ENCODE measurements around the gene SPINK6.

Gene SPINK6

GRCh38 chr5:148168246-148168645, 34.6 kb upstream of the SPINK6 start, which contains the start of gene SPINK14:
Gene SPINK14, plus strand, starts transcription at chr5:148168546. Its CDS starts 1,187 bp downstream, at chr5:148169733.
- no peaks in the 10 kb centered on the region for H3K36me3 ChIP-seq (ENCODE audit: control insufficient read depth, insufficient read depth, low read length)
- TF ChIP-seq, protein P1, sequence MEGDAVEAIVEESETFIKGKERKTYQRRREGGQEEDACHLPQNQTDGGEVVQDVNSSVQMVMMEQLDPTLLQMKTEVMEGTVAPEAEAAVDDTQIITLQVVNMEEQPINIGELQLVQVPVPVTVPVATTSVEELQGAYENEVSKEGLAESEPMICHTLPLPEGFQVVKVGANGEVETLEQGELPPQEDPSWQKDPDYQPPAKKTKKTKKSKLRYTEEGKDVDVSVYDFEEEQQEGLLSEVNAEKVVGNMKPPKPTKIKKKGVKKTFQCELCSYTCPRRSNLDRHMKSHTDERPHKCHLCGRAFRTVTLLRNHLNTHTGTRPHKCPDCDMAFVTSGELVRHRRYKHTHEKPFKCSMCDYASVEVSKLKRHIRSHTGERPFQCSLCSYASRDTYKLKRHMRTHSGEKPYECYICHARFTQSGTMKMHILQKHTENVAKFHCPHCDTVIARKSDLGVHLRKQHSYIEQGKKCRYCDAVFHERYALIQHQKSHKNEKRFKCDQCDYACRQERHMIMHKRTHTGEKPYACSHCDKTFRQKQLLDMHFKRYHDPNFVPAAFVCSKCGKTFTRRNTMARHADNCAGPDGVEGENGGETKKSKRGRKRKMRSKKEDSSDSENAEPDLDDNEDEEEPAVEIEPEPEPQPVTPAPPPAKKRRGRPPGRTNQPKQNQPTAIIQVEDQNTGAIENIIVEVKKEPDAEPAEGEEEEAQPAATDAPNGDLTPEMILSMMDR (IDR thresholded peaks at IDR 0.05; ENCODE audit: insufficient read depth, low read length, poor library complexity, severe bottlenecking) = no peak
- H3K27me3 ChIP-seq (replicated peaks; ENCODE audit: control insufficient read depth, insufficient read depth, low read length) = no peaks in the 10 kb centered on the region; the same call in 1 of the 2 replicates
- DNase-seq (ENCODE audit: extremely low read depth, insufficient read length) = no peak
- no peak within 1 kb of the TSS for H3K4me3 ChIP-seq (replicated peaks; ENCODE audit: low read depth, low read length)

DNA sequence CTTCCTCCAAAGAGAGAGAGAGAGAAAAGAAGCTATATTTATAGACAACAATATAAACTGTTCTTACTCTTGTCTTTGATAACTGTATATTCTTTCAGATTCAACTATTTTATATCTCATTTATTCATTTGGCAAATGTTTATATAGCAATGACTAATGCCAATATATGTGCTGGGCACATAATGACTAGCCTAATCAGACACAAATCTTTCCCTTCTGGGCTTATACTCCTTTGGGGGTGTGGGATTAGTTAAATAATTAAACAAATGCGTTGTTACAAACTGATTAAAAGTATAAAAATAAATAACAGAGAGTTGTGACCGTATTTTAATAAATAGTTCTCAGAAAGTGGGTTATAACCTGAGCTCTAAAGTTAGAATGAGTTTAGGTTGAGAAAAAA, 30.5 kb upstream of the SPINK6 start:
- H3K36me3 ChIP-seq (ENCODE audit: control insufficient read depth, insufficient read depth, low read length) = no peaks in the 10 kb centered on the region
- DNase-seq (ENCODE audit: extremely low read depth, insufficient read length) = no peak
- H3K4me3 ChIP-seq (replicated peaks; ENCODE audit: low read depth, low read length) = no peak overlapping the region
- TF ChIP-seq, protein P1 (IDR thresholded peaks at IDR 0.05; ENCODE audit: insufficient read depth, low read length, poor library complexity, severe bottlenecking) = no peak
- H3K27me3 ChIP-seq (replicated peaks; ENCODE audit: control insufficient read depth, insufficient read depth, low read length) = no peaks in the 10 kb centered on the region

GRCh38 chr5:148176480-148176879, 26.4 kb upstream of the SPINK6 start:
- H3K4me3 ChIP-seq (replicated peaks; ENCODE audit: low read depth, low read length) = no peak overlapping the region
- no peak for DNase-seq (ENCODE audit: extremely low read depth, insufficient read length)
- no peaks in the 10 kb centered on the region for H3K27me3 ChIP-seq (replicated peaks; ENCODE audit: control insufficient read depth, insufficient read depth, low read length)
- TF ChIP-seq, protein P1 (IDR thresholded peaks at IDR 0.05; ENCODE audit: insufficient read depth, low read length, poor library complexity, severe bottlenecking) = no peak
- no peaks in the 10 kb centered on the region for H3K36me3 ChIP-seq (ENCODE audit: control insufficient read depth, insufficient read depth, low read length)

DNA sequence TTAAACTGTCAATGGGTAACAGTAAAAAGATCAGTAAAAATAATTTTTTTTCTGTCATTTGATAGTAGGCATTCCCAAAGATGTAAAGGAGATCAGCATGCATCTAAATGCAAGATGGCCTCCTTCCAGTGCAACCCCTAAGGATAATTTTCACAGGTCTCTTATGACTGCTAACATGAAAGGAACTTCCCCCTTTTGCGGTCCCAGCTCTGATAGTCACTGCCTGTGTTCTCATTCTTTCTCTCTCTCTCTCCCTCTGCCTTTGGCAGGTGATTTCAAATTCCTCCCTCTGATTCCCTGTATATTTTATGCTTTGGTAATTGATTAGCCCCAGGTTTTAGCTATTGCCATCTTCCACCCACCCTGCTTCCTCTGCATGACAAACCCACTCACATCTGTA, 25.6 kb upstream of the SPINK6 start:
- TF ChIP-seq, protein P1 (IDR thresholded peaks at IDR 0.05; ENCODE audit: insufficient read depth, low read length, poor library complexity, severe bottlenecking) = no peak

DNA sequence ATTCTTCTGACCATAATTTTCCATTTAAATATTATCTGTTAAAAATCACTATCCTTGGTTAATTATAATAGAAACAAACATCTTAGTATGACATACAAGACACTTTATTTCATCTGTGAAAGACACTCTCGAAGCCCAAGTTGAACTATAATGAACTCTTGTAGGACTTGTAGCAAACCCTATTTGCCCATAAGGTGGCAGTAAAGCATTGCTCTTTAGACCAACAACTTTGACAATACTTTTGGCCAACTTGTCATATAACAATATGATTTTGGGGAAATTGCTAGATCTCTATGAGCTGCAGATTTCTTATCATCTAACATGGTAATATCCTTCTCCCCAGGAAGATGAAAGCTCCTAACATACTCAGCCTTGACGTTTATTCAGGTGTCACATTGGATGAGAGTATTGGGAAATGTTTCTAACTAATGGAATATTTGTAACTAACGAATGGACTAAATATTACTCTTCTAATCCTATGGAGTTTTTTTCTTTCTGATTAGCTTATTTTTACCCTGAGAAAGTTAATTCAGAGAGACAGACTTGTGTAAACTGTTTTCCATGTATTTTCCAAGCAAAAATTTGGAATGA, 23.5 kb upstream of the SPINK6 start:
- H3K36me3 ChIP-seq (ENCODE audit: control insufficient read depth, insufficient read depth, low read length) = no peaks in the 10 kb centered on the region
- TF ChIP-seq, protein P1 (IDR thresholded peaks at IDR 0.05; ENCODE audit: insufficient read depth, low read length, poor library complexity, severe bottlenecking) = peak; percentile 59
- no peaks in the 10 kb centered on the region for H3K27me3 ChIP-seq (replicated peaks; ENCODE audit: control insufficient read depth, insufficient read depth, low read length)
- DNase-seq (ENCODE audit: extremely low read depth, insufficient read length) = peak; percentile 13
- H3K4me3 ChIP-seq (replicated peaks; ENCODE audit: low read depth, low read length) = no peak overlapping the region

More for the DNA sequence above, 25.6 kb upstream of the SPINK6 start:
- Histone ChIP-seq H3K4me3 (replicated peaks; ENCODE audit: low read depth, low read length) (no peak overlapping the region), H3K27me3 (replicated peaks; ENCODE audit: control insufficient read depth, insufficient read depth, low read length) (no peaks in the 10 kb centered on the region), H3K36me3 (ENCODE audit: control insufficient read depth, insufficient read depth, low read length) (no peaks in the 10 kb centered on the region)
- DNase-seq (ENCODE audit: extremely low read depth, insufficient read length) = no peak

Measured in GM06990 (cell line).